Endothelial cell of umbilical vein (primary cell): ENCODE data around the gene FBXO38. TPM values are rescaled to one million over a fixed set of nuclear protein-coding genes. Genes with fewer than 3 reads are reported as not detected.

Experiments used
- BruUV-seq: library from RNA; stranded (reverse); fragments of 400-500 nt; replicated peaks from 2 replicates; lab custom pipeline; 2021; lab: Mats Ljungman, UMichigan
- CTCF ChIA-PET: fragments of 300-600, 350-600 bp; sonication (Branson Sonifier 250); formaldehyde crosslinking; loops from one replicate; lab custom pipeline; 2021; ENCODE audit warnings: antibody characterized with exemption, inconsistent platforms; lab: Charles Lee
- POLR2A ChIA-PET: fragments of 300-600, 350-600 bp; sonication (Branson Sonifier 250); formaldehyde crosslinking; loops from one replicate; lab custom pipeline; 2021; ENCODE audit warnings: antibody characterized with exemption, inconsistent platforms; lab: Charles Lee
- DNase-seq: peaks from one replicate; pipeline ENCODE4 v3.0.0-alpha.2; 2011; ENCODE audit warnings: low read depth, low spot score
- FAIRE-seq: peaks from 2 replicates; lab custom pipeline; 2011; peaks lifted over from hg19 to GRCh38; lab: Jason Lieb, UNC
- H2AFZ ChIP-seq: 2 replicates; pipeline ENCODE4 v1.6.0; 2012; ENCODE audit warnings: low read depth, low read length, control low read depth, inconsistent platforms
- H3K27ac ChIP-seq: 2 replicates; pipeline ENCODE4 v1.5.1; 2011; ENCODE audit warnings: low read depth, mild to moderate bottlenecking, control low read depth, low read length, moderate library complexity; ENCODE audit not compliant: insufficient read depth
- H3K27me3 ChIP-seq, 2 experiments: 2 replicates each; pipeline versions ENCODE4 v1.6.0 to v1.6.1; 2011; ENCODE audit warnings: low read length in 2 of 2, mixed read lengths in 1 of 2; ENCODE audit not compliant: control insufficient read depth in 2 of 2, insufficient read depth in 2 of 2
- H3K36me3 ChIP-seq, 2 experiments: 2 replicates in 1 of 2; 3 replicates in 1 of 2; pipeline ENCODE4 v1.5.1; 2011; ENCODE audit warnings: low read length in 2 of 2, mild to moderate bottlenecking in 1 of 2, moderate library complexity in 1 of 2; ENCODE audit not compliant: control insufficient read depth in 2 of 2, insufficient read depth in 2 of 2; ENCODE audit errors: extremely low read depth in 1 of 2
- H3K4me1 ChIP-seq: 3 replicates; pipeline ENCODE4 v1.5.1; 2011; ENCODE audit warnings: mild to moderate bottlenecking, low read length; ENCODE audit not compliant: control insufficient read depth, insufficient read depth; ENCODE audit errors: extremely low read depth
- H3K4me2 ChIP-seq: 2 replicates; pipeline ENCODE4 v1.6.1; 2011; ENCODE audit warnings: low read length, control low read depth, mixed read lengths; ENCODE audit not compliant: insufficient read depth
- H3K4me3 ChIP-seq, 3 experiments: fragments of 200-600 bp in 1 of 3; sonication (generic), shearing (Covaris generic) in 1 of 3; replicated peaks in 1 of 3; 2 replicates each; pipeline ENCODE4 v1.5.1; 2011 to 2016; ENCODE audit warnings: control low read depth in 3 of 3, low read length in 3 of 3, mild to moderate bottlenecking in 2 of 3, inconsistent platforms in 1 of 3, low read depth in 1 of 3, moderate library complexity in 1 of 3; ENCODE audit not compliant: insufficient read depth in 1 of 3
- H3K79me2 ChIP-seq: 2 replicates; pipeline ENCODE4 v1.6.0; 2012; ENCODE audit warnings: low read length, inconsistent platforms; ENCODE audit not compliant: control insufficient read depth, insufficient read depth
- H3K9ac ChIP-seq: replicated peaks from 2 replicates; pipeline ENCODE3; 2011; ENCODE audit warnings: low read length, control low read depth; ENCODE audit not compliant: insufficient read depth; ENCODE audit errors: extremely low read depth
- H3K9me1 ChIP-seq: replicated peaks from 3 replicates; pipeline ENCODE4 v1.6.0; 2011; ENCODE audit warnings: mild to moderate bottlenecking, low read length; ENCODE audit not compliant: control insufficient read depth, insufficient read depth; ENCODE audit errors: extremely low read depth
- H3K9me3 ChIP-seq: replicated peaks from 2 replicates; pipeline ENCODE4 v1.5.1; 2012; ENCODE audit warnings: low read length, inconsistent platforms; ENCODE audit not compliant: control insufficient read depth, insufficient read depth
- H4K20me1 ChIP-seq: replicated peaks from 2 replicates; pipeline ENCODE3; 2011; ENCODE audit warnings: mild to moderate bottlenecking, low read length; ENCODE audit not compliant: control insufficient read depth, insufficient read depth; ENCODE audit errors: extremely low read depth
- CTCF ChIP-seq, 2 donors: IDR thresholded peaks; 1 replicate in 1 of 2; 2 replicates in 1 of 2; pipeline ENCODE4 v1.5.1; 2011; ENCODE audit warnings: low read length in 2 of 2, mild to moderate bottlenecking in 2 of 2, moderate library complexity in 2 of 2, control low read depth in 1 of 2, inconsistent platforms in 1 of 2, low read depth in 1 of 2; ENCODE audit not compliant: insufficient read depth in 1 of 2; ENCODE audit errors: extremely low read depth in 1 of 2
- EZH2 ChIP-seq: IDR thresholded peaks from 2 replicates; pipeline ENCODE4 v1.6.1; 2012; ENCODE audit warnings: borderline replicate concordance, low read depth, mild to moderate bottlenecking, moderate library complexity, low read length, inconsistent platforms; ENCODE audit not compliant: severe bottlenecking
- FOS ChIP-seq: IDR thresholded peaks from 2 replicates; pipeline ENCODE4 v1.6.1; 2011; ENCODE audit warnings: mild to moderate bottlenecking, low read length, moderate library complexity, borderline replicate concordance; ENCODE audit not compliant: insufficient read depth
- GATA2 ChIP-seq: IDR thresholded peaks from 2 replicates; pipeline ENCODE4 v1.7.0; 2011; ENCODE audit warnings: low read depth, mild to moderate bottlenecking, moderate library complexity, mixed read lengths, low read length; ENCODE audit not compliant: insufficient read length, insufficient read depth
- JUN ChIP-seq: IDR thresholded peaks from 2 replicates; pipeline ENCODE4 v1.6.1; 2011; ENCODE audit warnings: borderline replicate concordance, low read depth; ENCODE audit not compliant: insufficient read length, insufficient read depth
- MYC ChIP-seq: IDR thresholded peaks from one replicate; pipeline ENCODE4 v1.6.1; 2011; ENCODE audit warnings: mild to moderate bottlenecking, low read depth, low read length
- POLR2A ChIP-seq: IDR thresholded peaks from 2 replicates; pipeline ENCODE4 v1.6.1; 2012; ENCODE audit warnings: low read depth, mild to moderate bottlenecking, control low read depth, low read length
- POLR2AphosphoS5 ChIP-seq: IDR thresholded peaks from 2 replicates; pipeline ENCODE4 v1.6.1; 2012; ENCODE audit warnings: low read depth, mild to moderate bottlenecking, control low read depth, low read length, moderate library complexity; ENCODE audit not compliant: insufficient read depth
- dilution Hi-C: fragments of 300-500 bp; cut with MboI; formaldehyde crosslinking; loops from one replicate; pipeline ENCODE4 v1.15.0; 2019; ENCODE audit warnings: low sequenced_read_pairs; ENCODE audit not compliant: extremely low pct_ligation_motif_present
- intact Hi-C: fragments of 100-400 bp; cut with micrococcal nuclease; formaldehyde crosslinking; loops from one replicate; pipeline ENCODE4 v1.10.0; 2022
- polyA plus RNA-seq, 4 experiments: library from polyadenylated mRNA; depleted of rRNA in 3 of 4; stranded (reverse) in 3 of 4; unstranded in 1 of 4; fragments of >200 nt; gene quantifications; 2 replicates each; pipeline versions ENCODE4 v1.2.1 to v1.2.3, GENCODE V29; 2011 to 2012; ENCODE audit warnings: missing spikeins in 1 of 4
- total RNA-seq: library from RNA; stranded (reverse); gene quantifications from 2 replicates; pipeline ENCODE4 v1.2.3, GENCODE V29; 2021

The FBXO38 gene
- total and polyA plus RNA-seq, 2 donors (not counting 3 experiments of a cell fraction or from before 2014, with no cell fraction given): 18.6 to 65.6 TPM

GRCh38 chr5:148454576-148454975 is 70.8 kb downstream of the FBXO38 start:
- no peaks in the 10 kb centered on the region for H4K20me1 ChIP-seq
- intact Hi-C loops: no loop called here
- DNase-seq (no peak), FAIRE-seq (no peak)
- no TSS peak for BruUV-seq
- POLR2A ChIA-PET: no interaction called here
- CTCF ChIA-PET: interaction anchor here (1.3 to 5.2 kb wide), 4 partner anchors 12 to 80 kb away, joined by 3 to 35 read pairs (median 9); no protein-coding TSS in a partner anchor
- dilution Hi-C loops: no loop called here
- H3K4me3 ChIP-seq: no peak overlapping the region
- no peak overlapping the region for H3K4me2 ChIP-seq
- H3K4me1 ChIP-seq: no peaks in the 10 kb centered on the region
- no peak overlapping the region for H2AFZ ChIP-seq
- TF ChIP-seq FOS: no peak
- no peak for TF ChIP-seq EZH2
- TF ChIP-seq MYC: no peak
- TF ChIP-seq POLR2AphosphoS5: no peak
- TF ChIP-seq JUN: no peak
- TF ChIP-seq GATA2: no peak
- TF ChIP-seq POLR2A: no peak
- no peaks in the 10 kb centered on the region for H3K79me2 ChIP-seq
- H3K27me3 ChIP-seq: no peaks in the 10 kb centered on the region
- H3K27ac ChIP-seq: no peak overlapping the region
- no peaks in the 10 kb centered on the region for H3K9me3 ChIP-seq
- H3K36me3 ChIP-seq: no peaks in the 10 kb centered on the region
- no peaks in the 10 kb centered on the region for H3K9me1 ChIP-seq
- H3K9ac ChIP-seq: no peak overlapping the region

GRCh38 chr5:148455185-148455584 is 71.4 kb downstream of the FBXO38 start:
- no peak overlapping the region for H3K4me2 ChIP-seq
- no peaks in the 10 kb centered on the region for H3K4me1 ChIP-seq
- ChIA-PET CTCF (interaction anchor here (1.1 to 5.2 kb wide), 4 partner anchors 13 to 275 kb away, joined by 3 to 35 read pairs (median 9); no protein-coding TSS in a partner anchor), POLR2A (no interaction called here)
- TF ChIP-seq CTCF (IDR thresholded peaks at IDR 0.05; ENCODE audit: extremely low read depth in 1 of 2, insufficient read depth in 1 of 2, low read depth in 1 of 2, low read length in 2 of 2): no peak
- no peak for TF ChIP-seq JUN
- no peak for TF ChIP-seq GATA2
- intact Hi-C loops (no loop called here), dilution Hi-C loops (no loop called here)
- BruUV-seq: no TSS peak
- H3K79me2 ChIP-seq: no peaks in the 10 kb centered on the region
- no peaks in the 10 kb centered on the region for H3K9me1 ChIP-seq
- H2AFZ ChIP-seq: no peak overlapping the region
- no peaks in the 10 kb centered on the region for H3K9me3 ChIP-seq
- H3K9ac ChIP-seq: no peak overlapping the region
- no peaks in the 10 kb centered on the region for H4K20me1 ChIP-seq
- FAIRE-seq (no peak), DNase-seq (no peak)
- H3K36me3 ChIP-seq: no peaks in the 10 kb centered on the region
- H3K27me3 ChIP-seq: no peaks in the 10 kb centered on the region
- H3K27ac ChIP-seq: no peak overlapping the region
- no peak overlapping the region for H3K4me3 ChIP-seq
